Fibroblast of skin of left quadriceps (primary cell): ENCODE measurements around the gene CYB5R3.
A peak's percentile ranks its signal among the peaks of the same experiment; 100 is the strongest.

Experiments used
- DNase-seq, 2 experiments: peaks; one replicate each; pipeline ENCODE4 v3.0.0-alpha.2; 2013; ENCODE audit warnings: low read depth in 2 of 2

CYB5R3 gene

GRCh38 chr22:42645341-42645937, 3.8 kb downstream of the CYB5R3 start:
- DNase-seq, result no peak

GRCh38 chr22:42644422-42645340, 4.5 kb downstream of the CYB5R3 start:
- no peak for DNase-seq

GRCh38 chr22:42643634-42644421, 5.4 kb downstream of the CYB5R3 start:
- DNase-seq, result no peak

GRCh38 chr22:42642806-42643633, 6.2 kb downstream of the CYB5R3 start:
- no peak for DNase-seq

- DNase-seq, result no peak
These were observed 7.3 kb downstream of the CYB5R3 start for GRCh38 chr22:42641801-42642413.

- no peak for DNase-seq
These were observed 9.5 kb downstream of the CYB5R3 start for GRCh38 chr22:42639541-42640241.

- no peak for DNase-seq
These were observed 11.6 kb downstream of the CYB5R3 start for GRCh38 chr22:42637555-42637954.

GRCh38 chr22:42636506-42636905, 12.7 kb downstream of the CYB5R3 start:
- DNase-seq, result no peak

GRCh38 chr22:42635531-42635930, 13.7 kb downstream of the CYB5R3 start:
- DNase-seq, result peak; percentile 37 to 46

GRCh38 chr22:42633013-42633412, 16.2 kb downstream of the CYB5R3 start:
- DNase-seq, result no peak

GRCh38 chr22:42632096-42632495, 17.1 kb downstream of the CYB5R3 start:
- no peak for DNase-seq

GRCh38 chr22:42630901-42631602, 18.1 kb downstream of the CYB5R3 start:
- DNase-seq, result no peak

GRCh38 chr22:42630211-42630610, 19.0 kb downstream of the CYB5R3 start:
- DNase-seq, result no peak

GRCh38 chr22:42627981-42628380, 21.2 kb downstream of the CYB5R3 start:
- no peak for DNase-seq

- no peak for DNase-seq
These were observed 22.1 kb downstream of the CYB5R3 start for GRCh38 chr22:42626951-42627625.

GRCh38 chr22:42626431-42626830, 22.8 kb downstream of the CYB5R3 start:
- no peak for DNase-seq

- no peak for DNase-seq
These were observed 23.8 kb downstream of the CYB5R3 start for GRCh38 chr22:42625416-42625815.

GRCh38 chr22:42624551-42625106, 24.6 kb downstream of the CYB5R3 start:
- no peak for DNase-seq
